ENCODE results near the gene WDR55.
"Not testable (repeated sequence)": the region's sequence is repeated elsewhere in the genome, so short reads cannot be mapped to it uniquely, and the experiment has no call there.

- not testable (repeated sequence) for TF ChIP-seq CTCF, POLR2AphosphoS5 (IDR thresholded peaks at IDR 0.05)
Observed at GRCh38 chr5:140638898-140639147, 25.9 kb upstream of the WDR55 start.

Data from gastroesophageal sphincter (tissue), 3 donors.